NCI-H1930 (cell line): ENCODE data around the gene SYNE1.
A peak's percentile ranks its signal among the peaks of the same experiment; 100 is the strongest.

Source experiments
- DNase-seq, 2 experiments: peaks; one replicate each; lab custom pipeline; 2025; lab: John Stamatoyannopoulos, UW

SYNE1 gene

GRCh38 chr6:152232501-152233151, 404.5 kb downstream of the SYNE1 start:
- no peak for DNase-seq

DNA sequence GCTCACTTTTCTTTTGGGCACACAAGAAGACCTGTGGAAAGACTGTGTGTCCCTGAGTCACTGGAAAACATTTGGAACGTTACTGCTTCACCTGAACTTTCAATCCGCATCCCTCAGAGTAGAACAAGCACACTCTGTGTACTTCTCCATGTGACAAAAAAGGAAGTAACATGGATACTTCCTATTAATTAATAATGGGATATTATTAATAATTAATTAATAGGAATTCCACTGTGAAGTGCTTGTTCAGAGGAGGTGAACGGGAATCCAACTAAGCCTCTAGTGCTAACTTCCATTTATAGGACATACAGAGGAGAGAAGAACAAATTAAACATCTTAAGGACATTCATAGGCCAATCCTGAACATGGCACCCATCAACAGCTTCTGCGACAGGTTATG, 407.8 kb downstream of the SYNE1 start:
- DNase-seq, result no peak

- DNase-seq, result no peak
Measured at GRCh38 chr6:152226119-152226518, 411.0 kb downstream of the SYNE1 start.

DNA sequence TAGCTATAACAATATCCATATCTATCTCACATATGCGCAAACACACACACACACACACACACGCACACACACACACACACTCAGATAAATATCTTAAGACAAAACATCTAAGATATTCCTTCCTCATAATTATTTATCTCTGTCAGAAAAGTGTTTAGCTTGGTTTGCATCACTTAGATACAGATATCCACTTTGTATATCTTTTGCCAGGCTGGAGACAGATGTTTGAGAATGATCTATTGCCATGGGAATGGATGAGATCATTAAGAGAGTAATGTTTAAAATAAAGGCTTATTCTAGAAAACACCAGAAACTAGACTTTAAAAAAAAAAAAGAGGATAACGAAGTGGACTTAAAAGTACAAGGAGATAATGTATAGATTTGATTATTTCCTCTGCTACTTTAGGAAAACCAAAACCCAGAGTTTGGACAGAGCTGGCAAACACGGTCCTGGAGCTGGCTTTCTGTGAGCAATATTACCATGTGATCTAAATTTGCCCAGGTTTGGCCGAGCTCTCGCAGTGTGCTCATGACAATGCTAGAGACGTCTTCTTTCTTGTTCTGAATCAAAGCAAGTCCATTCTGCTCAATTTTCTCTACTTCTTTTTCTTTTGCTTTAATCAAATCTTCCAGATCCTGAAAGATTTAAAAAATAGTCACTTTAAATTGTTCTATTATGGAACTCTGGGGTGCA, 411.8 kb downstream of the SYNE1 start:
- no peak for DNase-seq

DNA sequence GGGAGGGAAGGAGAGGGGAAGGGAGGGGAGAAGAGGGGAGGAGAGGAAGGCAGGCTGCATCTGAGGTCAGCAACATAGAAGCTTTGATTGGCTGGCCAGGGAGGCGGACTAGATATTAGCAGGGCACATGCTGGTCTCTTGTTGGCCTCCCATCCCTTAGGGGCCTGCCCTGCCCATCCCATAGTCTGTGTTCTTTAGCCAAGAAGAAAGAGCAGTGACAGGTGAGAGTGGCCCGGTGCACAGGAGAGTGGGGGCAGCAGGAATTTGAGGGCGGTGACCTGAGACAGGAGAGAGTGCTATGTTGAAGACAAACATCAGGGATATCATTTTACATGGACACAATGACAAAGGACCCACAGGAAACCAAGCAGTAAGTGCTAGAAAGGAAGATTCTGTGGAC, 413.5 kb downstream of the SYNE1 start:
- DNase-seq, result no peak

GRCh38 chr6:152221806-152222628, 415.1 kb downstream of the SYNE1 start:
- no peak for DNase-seq

- DNase-seq, result no peak
Measured at GRCh38 chr6:152220786-152221185, 416.4 kb downstream of the SYNE1 start.

- DNase-seq, result no peak
Measured at GRCh38 chr6:152218887-152219286, 418.3 kb downstream of the SYNE1 start.

- no peak for DNase-seq
Measured at GRCh38 chr6:152212437-152212836, 424.7 kb downstream of the SYNE1 start.

- no peak for DNase-seq
Measured at GRCh38 chr6:152209211-152209610, 428.0 kb downstream of the SYNE1 start.

DNA sequence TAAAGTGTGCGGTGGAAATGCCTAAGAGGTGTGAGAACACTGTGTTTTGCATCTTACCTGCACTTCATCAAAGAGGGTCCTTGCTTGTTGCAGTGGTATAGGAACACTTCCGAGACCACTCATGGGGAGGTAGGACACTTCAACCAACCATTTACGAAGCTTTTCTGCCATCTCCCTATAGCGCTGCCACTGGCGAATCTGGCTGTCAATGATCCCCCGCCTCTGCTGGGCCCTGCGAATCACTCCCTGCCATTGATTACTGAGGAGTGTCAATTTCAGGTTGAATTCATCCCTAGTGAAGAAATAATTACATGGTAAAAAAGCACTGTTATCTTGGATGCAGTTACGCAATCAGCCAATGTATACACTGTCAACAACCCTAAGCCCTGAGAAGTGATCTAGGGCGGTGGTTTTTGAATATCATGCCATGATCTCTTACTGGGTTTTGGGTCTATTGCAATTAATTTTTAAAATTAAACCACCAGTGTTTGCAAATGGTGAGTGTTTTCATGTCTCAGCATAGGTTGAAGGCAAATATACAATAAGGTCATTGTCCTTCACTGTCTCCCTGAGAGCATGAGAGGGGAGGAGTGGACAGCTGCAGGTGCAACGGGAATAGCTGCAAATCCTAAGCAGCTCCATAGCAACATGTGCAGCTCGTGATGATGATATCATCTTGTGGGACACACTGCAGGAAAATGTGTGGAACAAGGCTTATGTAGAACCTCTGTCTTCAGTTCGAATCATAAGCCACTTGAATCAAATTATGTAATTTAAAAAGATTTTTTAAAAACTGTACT, 429.0 kb downstream of the SYNE1 start:
- peak; percentile 67 to 76 for DNase-seq

DNA sequence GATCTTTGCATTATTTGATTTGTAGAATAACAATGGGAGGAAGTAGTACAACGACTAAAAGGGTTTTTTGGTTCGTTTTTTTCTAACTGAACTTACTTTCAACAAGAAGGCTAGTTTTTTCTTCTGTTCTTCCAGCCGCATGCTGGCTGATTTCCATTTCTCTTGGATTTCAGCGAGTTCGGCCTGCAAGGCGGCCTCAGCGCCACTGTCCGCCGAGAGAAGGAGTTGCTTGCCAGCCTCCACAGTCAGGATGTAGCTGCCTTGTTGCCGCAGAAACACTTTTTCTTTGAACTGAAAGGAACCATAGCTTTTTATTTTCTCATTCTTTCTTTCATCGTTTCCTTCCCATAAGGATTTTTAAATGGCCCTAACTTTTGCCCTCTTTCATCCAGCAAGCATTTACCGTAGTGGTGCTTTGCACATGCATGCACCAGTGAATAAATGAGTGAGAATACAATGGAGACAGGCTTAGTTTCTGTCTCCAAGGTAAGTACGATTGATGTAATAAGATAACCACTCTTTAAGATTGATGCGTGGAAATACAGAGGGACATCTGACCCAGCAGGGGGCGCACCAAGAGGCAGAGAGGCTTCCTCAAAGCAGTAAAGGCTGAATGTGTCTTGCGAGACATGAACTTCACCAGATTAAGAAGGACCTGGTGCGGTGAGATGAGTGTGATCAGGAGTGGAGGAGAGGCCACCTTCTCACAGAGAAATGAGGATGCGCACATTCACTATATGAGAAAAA, 430.9 kb downstream of the SYNE1 start:
- no peak for DNase-seq

DNA sequence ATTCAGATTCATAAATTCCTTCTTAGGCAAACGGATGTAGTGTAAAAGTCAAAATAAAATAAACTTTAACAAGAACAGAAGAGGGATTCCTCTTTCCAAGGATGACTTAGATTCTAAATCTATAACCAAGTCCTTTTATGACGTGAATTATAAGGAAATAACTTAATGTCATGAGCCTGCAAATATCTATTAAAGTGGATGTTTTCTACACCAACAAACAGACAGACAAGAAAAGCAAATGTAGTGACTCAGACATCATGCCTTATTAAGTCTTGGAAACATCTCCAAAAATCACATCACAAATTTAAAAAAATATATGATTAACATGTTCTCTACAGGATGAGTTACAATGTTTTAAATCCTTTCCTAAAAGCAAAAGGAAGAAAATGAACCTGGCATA, 432.6 kb downstream of the SYNE1 start:
- DNase-seq, result no peak

GRCh38 chr6:152201120-152201519, 436.0 kb downstream of the SYNE1 start:
- DNase-seq, result no peak

DNA sequence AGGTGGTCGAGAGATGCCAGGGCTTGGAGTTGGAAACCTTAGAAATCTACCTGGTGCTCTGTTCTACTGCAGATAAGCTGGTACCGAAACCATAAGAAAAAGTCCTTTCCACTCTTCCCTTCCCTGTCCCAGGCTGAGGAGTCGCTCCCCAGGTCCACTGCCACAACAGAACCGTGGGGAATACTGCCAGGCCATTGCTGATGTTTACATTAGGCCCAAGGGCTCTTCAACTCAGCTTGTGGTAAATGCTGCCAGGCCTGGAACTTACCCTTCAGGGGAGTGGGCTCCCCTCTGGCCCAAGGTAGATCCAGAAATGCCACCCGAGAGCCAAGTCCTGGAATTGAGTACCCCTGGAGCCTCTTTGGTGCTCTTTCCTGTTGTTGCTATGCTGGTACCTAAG, 441.3 kb downstream of the SYNE1 start:
- DNase-seq, result no peak

- no peak for DNase-seq
Measured at GRCh38 chr6:152189736-152190135, 447.4 kb downstream of the SYNE1 start.

DNA sequence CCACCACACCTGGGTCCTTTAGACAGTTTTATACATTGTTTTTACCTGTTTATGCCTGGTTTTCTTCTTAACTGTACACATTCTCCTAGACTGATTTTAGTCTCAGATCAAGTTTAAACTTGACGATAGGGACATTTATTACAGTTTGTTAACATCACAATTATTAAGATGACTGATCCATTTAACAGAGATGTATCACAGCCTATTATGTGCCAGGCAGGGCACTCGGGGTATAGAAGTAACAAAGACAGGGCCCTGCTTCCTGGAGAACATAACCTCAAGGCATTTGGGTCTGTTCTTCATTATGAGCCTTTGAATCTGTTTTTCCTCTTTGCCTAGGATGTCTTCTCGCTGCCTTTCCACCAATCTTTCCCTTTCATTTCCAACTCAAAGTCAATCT, 449.2 kb downstream of the SYNE1 start:
- no peak for DNase-seq

GRCh38 chr6:152186840-152187239, 450.3 kb downstream of the SYNE1 start:
- DNase-seq, result no peak

DNA sequence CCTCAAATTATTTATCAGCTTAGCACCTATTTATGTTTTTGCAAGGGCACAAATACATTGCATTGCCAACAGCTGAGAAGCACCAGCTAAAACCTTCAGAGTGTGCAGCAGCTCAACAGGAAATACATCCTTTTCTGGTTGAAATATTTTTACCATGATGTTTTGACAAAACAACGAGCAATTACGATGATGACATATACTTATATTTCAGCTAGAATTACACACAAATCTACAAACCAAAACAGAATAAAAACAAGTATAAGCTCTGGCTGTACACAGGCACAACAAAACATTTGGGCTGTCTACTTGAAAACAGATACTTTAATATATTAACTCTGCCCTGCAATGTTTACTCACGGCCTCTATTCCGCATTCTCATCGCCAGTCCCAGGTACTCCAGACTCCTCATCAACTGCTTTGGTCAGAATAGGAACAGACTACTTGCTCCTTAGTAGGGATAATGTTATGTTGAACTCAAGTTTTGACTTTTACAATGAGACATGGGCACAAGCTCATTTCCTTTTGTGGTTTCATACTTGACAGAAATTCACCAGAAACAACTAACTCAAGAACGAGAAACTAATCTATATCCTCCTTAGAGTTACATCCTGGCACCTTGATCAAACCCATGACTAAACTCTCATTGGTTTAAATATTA, 452.1 kb downstream of the SYNE1 start:
- DNase-seq, result no peak

- no peak for DNase-seq
Measured at GRCh38 chr6:152184573-152184916, 452.6 kb downstream of the SYNE1 start.

DNA sequence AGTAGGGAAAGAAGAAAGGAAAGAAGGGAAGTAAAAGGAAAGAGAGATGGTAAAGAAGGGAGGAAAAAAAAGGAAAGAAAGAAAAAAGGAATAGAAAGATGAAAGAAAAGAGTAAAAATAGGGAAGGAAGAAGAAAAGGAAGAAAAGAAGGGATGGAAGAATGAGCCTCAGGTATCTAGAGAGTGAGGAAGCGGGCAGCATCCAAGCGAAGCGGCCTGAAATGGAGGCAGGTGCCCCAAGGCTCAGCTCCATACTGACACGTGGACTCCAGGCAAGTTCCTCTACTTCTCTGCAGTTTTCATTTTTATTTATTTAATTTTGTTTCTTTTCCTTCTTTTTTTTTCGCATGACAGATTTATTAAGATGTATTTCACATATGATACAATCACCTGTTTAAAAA, 456.6 kb downstream of the SYNE1 start:
- DNase-seq, result no peak
